ENCODE measurements around the gene POLR2A.
"Not testable (repeated sequence)": the region's sequence is repeated elsewhere in the genome, so short reads cannot be mapped to it uniquely, and the experiment has no call there.

GRCh38 chr17:7481275-7481674 lies 2.9 kb upstream of the POLR2A start, which contains the start of gene SLC35G6:
- TF ChIP-seq CTCF (conservative IDR thresholded peaks at IDR 0.05 in 1 of 2, IDR thresholded peaks at IDR 0.05 in 1 of 2; ENCODE audit: extremely low read depth in 1 of 2, insufficient read depth in 1 of 2, low read depth in 1 of 2, low read length in 2 of 2); EZH2 (IDR thresholded peaks at IDR 0.05; ENCODE audit: borderline replicate concordance, low read length): not testable (repeated sequence)

All from mammary epithelial cell (primary cell).